H1 (cell line): Measurements from ENCODE around the gene COL5A2. TPM values are rescaled to one million over a fixed set of nuclear protein-coding genes. Genes with fewer than 3 reads are reported as not detected.

ENCODE experiments used
- CTCF ChIA-PET: fragments of 300-600 bp; sonication (Branson Sonifier 250); formaldehyde crosslinking; loops from one replicate; lab custom pipeline; 2021; ENCODE audit not compliant: partially characterized antibody; lab: Charles Lee
- POLR2A ChIA-PET: fragments of 300-600 bp; sonication (Branson Sonifier 250); formaldehyde crosslinking; loops from one replicate; lab custom pipeline; 2021; ENCODE audit warnings: inconsistent platforms; ENCODE audit not compliant: partially characterized antibody; lab: Charles Lee
- DNase-seq, 2 experiments: peaks; one replicate each; pipeline versions ENCODE4 v3.0.0 to v3.0.0-alpha.2; 2010 to 2022; ENCODE audit warnings: low spot score in 2 of 2, low read depth in 1 of 2, mixed read lengths in 1 of 2
- FAIRE-seq: peaks from 2 replicates; lab custom pipeline; 2011; peaks lifted over from hg19 to GRCh38; lab: Jason Lieb, UNC
- H2AFZ ChIP-seq: 2 replicates; pipeline ENCODE4 v1.8.1; 2012; ENCODE audit warnings: low read length, inconsistent platforms
- H2AK5ac ChIP-seq: 2 replicates; pipeline ENCODE4 v1.6.1; 2013; ENCODE audit warnings: low read depth, low read length
- H2BK120ac ChIP-seq: replicated peaks from 2 replicates; pipeline ENCODE3; 2013; ENCODE audit warnings: low read depth, low read length, inconsistent platforms
- H2BK12ac ChIP-seq: 2 replicates; pipeline ENCODE4 v1.6.1; 2013; ENCODE audit warnings: low read depth, low read length
- H2BK15ac ChIP-seq: 2 replicates; pipeline ENCODE4 v1.6.1; 2013; ENCODE audit warnings: low read length
- H2BK20ac ChIP-seq: 2 replicates; pipeline ENCODE4 v1.6.1; 2013; ENCODE audit warnings: low read length
- H2BK5ac ChIP-seq: 2 replicates; pipeline ENCODE4 v1.6.1; 2013; ENCODE audit warnings: low read depth, low read length
- H3K14ac ChIP-seq: 2 replicates; pipeline ENCODE4 v1.6.1; 2013; ENCODE audit warnings: inconsistent platforms; ENCODE audit not compliant: insufficient read length
- H3K18ac ChIP-seq: 2 replicates; pipeline ENCODE4 v1.6.1; 2013; ENCODE audit warnings: low read length; ENCODE audit errors: extremely low read depth
- H3K23ac ChIP-seq: 2 replicates; pipeline ENCODE4 v1.6.1; 2013; ENCODE audit warnings: inconsistent platforms; ENCODE audit not compliant: insufficient read length
- H3K23me2 ChIP-seq: 2 replicates; pipeline ENCODE4 v1.6.1; 2013; ENCODE audit warnings: low read depth, low read length
- H3K27ac ChIP-seq: 2 replicates; pipeline ENCODE4 v1.6.1; 2011; ENCODE audit warnings: low read depth, low read length, inconsistent platforms
- H3K27me3 ChIP-seq, 4 experiments: replicated peaks in 1 of 4; 1 replicate in 1 of 4; 2 replicates in 3 of 4; pipeline versions ENCODE4 v1.6.1 to v1.8.1; 2011 to 2013; ENCODE audit warnings: low read length in 3 of 4, mild to moderate bottlenecking in 3 of 4, inconsistent platforms in 2 of 4, mixed read lengths in 2 of 4, moderate library complexity in 1 of 4; ENCODE audit not compliant: control insufficient read depth in 3 of 4, insufficient read depth in 3 of 4; ENCODE audit errors: extremely low read depth in 1 of 4
- H3K36me3 ChIP-seq, 4 experiments: 2 replicates each; pipeline versions ENCODE4 v1.6.1 to v1.8.1; 2011 to 2013; ENCODE audit warnings: mild to moderate bottlenecking in 4 of 4, low read length in 3 of 4, moderate library complexity in 2 of 4, control low read depth in 1 of 4, inconsistent platforms in 1 of 4; ENCODE audit not compliant: insufficient read depth in 4 of 4, control insufficient read depth in 2 of 4
- H3K4ac ChIP-seq: replicated peaks from 2 replicates; pipeline ENCODE3; 2013; ENCODE audit warnings: low read length, low read depth, mixed read lengths, inconsistent platforms; ENCODE audit not compliant: insufficient read length
- H3K4me1 ChIP-seq, 4 experiments: replicated peaks in 1 of 4; 1 replicate in 1 of 4; 2 replicates in 3 of 4; pipeline versions ENCODE4 v1.6.1 to v1.8.1; 2011 to 2013; ENCODE audit warnings: low read length in 3 of 4, inconsistent platforms in 2 of 4, mixed read lengths in 1 of 4; ENCODE audit not compliant: insufficient read depth in 4 of 4, control insufficient read depth in 3 of 4
- H3K4me2 ChIP-seq, 2 experiments: 2 replicates each; pipeline versions ENCODE4 v1.6.1 to v1.8.1; 2011 to 2013; ENCODE audit warnings: low read depth in 2 of 2, low read length in 2 of 2, control low read depth in 1 of 2, inconsistent platforms in 1 of 2, mild to moderate bottlenecking in 1 of 2; ENCODE audit not compliant: insufficient read depth in 1 of 2
- H3K4me3 ChIP-seq, 4 experiments: fragments of 200-600, 300-600 bp in 1 of 4; sonication (generic), shearing (Covaris generic), sonication (Bioruptor Twin) in 1 of 4; 2 replicates each; pipeline versions ENCODE4 v1.5.1 to v1.8.1; 2011 to 2016; ENCODE audit warnings: low read length in 4 of 4, low read depth in 3 of 4, control low read depth in 2 of 4, inconsistent platforms in 2 of 4, mild to moderate bottlenecking in 2 of 4, mixed read lengths in 1 of 4, moderate library complexity in 1 of 4; ENCODE audit not compliant: insufficient read depth in 2 of 4; ENCODE audit errors: extremely low read depth in 1 of 4
- H3K56ac ChIP-seq: replicated peaks from 2 replicates; pipeline ENCODE3; 2013; ENCODE audit warnings: low read depth, mild to moderate bottlenecking, mixed read lengths, low read length, inconsistent platforms; ENCODE audit not compliant: insufficient read length
- H3K79me1 ChIP-seq: 2 replicates; pipeline ENCODE4 v1.6.1; 2013; ENCODE audit warnings: low read depth, low read length, control low read depth
- H3K79me2 ChIP-seq, 2 experiments: 2 replicates each; pipeline versions ENCODE4 v1.6.1 to v1.8.1; 2012 to 2013; ENCODE audit warnings: low read length in 2 of 2, mild to moderate bottlenecking in 2 of 2, inconsistent platforms in 1 of 2; ENCODE audit not compliant: insufficient read depth in 2 of 2, control insufficient read depth in 1 of 2
- H3K9ac ChIP-seq, 4 experiments: replicated peaks in 1 of 4; 1 replicate in 1 of 4; 2 replicates in 3 of 4; pipeline versions ENCODE4 v1.6.1 to v1.8.1; 2011 to 2013; ENCODE audit warnings: low read depth in 3 of 4, low read length in 3 of 4, control low read depth in 2 of 4, mild to moderate bottlenecking in 2 of 4, moderate library complexity in 2 of 4, inconsistent platforms in 1 of 4; ENCODE audit errors: extremely low read depth in 1 of 4
- H3K9me3 ChIP-seq, 2 experiments: 2 replicates each; pipeline versions ENCODE4 v1.6.1 to v1.8.1; 2012 to 2013; ENCODE audit warnings: mild to moderate bottlenecking in 2 of 2, moderate library complexity in 2 of 2, control low read depth in 1 of 2, inconsistent platforms in 1 of 2, low read depth in 1 of 2, low read length in 1 of 2, mixed read lengths in 1 of 2; ENCODE audit not compliant: insufficient read depth in 2 of 2
- H4K20me1 ChIP-seq, 2 experiments: replicated peaks in 1 of 2; 2 replicates each; pipeline versions ENCODE3 to v1.8.1; 2011 to 2013; ENCODE audit warnings: inconsistent platforms in 2 of 2, low read length in 2 of 2, mild to moderate bottlenecking in 1 of 2; ENCODE audit not compliant: insufficient read depth in 2 of 2, control insufficient read depth in 1 of 2
- H4K5ac ChIP-seq: 2 replicates; pipeline ENCODE4 v1.6.1; 2013; ENCODE audit warnings: low read length, low read depth, mixed read lengths, inconsistent platforms; ENCODE audit not compliant: insufficient read length
- H4K8ac ChIP-seq: 2 replicates; pipeline ENCODE4 v1.8.0; 2013; ENCODE audit warnings: mild to moderate bottlenecking, moderate library complexity, low read length, inconsistent platforms; ENCODE audit not compliant: insufficient read depth; ENCODE audit errors: extremely low read depth
- H4K91ac ChIP-seq: replicated peaks from 2 replicates; pipeline ENCODE3; 2013; ENCODE audit warnings: low read length, mixed read lengths, inconsistent platforms; ENCODE audit not compliant: insufficient read length
- CBX8 ChIP-seq: fragments of 300-800, 300-1000 bp; sonication (generic); IDR thresholded peaks from 2 replicates; pipeline ENCODE4 v1.7.1; 2016; ENCODE audit warnings: low read depth, low read length, borderline replicate concordance
- GTF2F1 ChIP-seq: IDR thresholded peaks from 2 replicates; pipeline ENCODE4 v1.6.1; 2012; ENCODE audit warnings: low read depth, low read length, improper control_type of control experiment, borderline replicate concordance
- HDAC6 ChIP-seq: IDR thresholded peaks from one replicate; pipeline ENCODE4 v1.7.1; 2012; ENCODE audit warnings: low read depth, mild to moderate bottlenecking, inconsistent platforms, low read length, moderate library complexity
- NANOG ChIP-seq: IDR thresholded peaks from 2 replicates; pipeline ENCODE4 v1.6.1; 2011; ENCODE audit warnings: low read length, low read depth, mild to moderate bottlenecking, inconsistent platforms; ENCODE audit not compliant: insufficient read depth, poor library complexity, severe bottlenecking
- PHF8 ChIP-seq: fragments of 200-600 bp; sonication (generic); conservative IDR thresholded peaks from 2 replicates; pipeline ENCODE4 v1.7.1; 2012; ENCODE audit warnings: low read depth, mild to moderate bottlenecking, inconsistent platforms, low read length, moderate library complexity
- POLR2A ChIP-seq, 2 experiments: IDR thresholded peaks; 1 replicate in 1 of 2; 2 replicates in 1 of 2; pipeline ENCODE4 v1.6.1; 2011; ENCODE audit warnings: low read depth in 2 of 2, low read length in 2 of 2, mild to moderate bottlenecking in 2 of 2; ENCODE audit errors: control extremely low read depth in 1 of 2
- RXRA ChIP-seq: IDR thresholded peaks from 2 replicates; pipeline ENCODE4 v1.6.1; 2011; ENCODE audit warnings: low read depth, mild to moderate bottlenecking, low read length, moderate library complexity; ENCODE audit not compliant: insufficient read depth
- SAP30 ChIP-seq: fragments of 300-600 bp; sonication (generic); IDR thresholded peaks from 2 replicates; pipeline ENCODE4 v1.7.1; 2012; ENCODE audit warnings: low read length, moderate library complexity, mild to moderate bottlenecking, inconsistent platforms; ENCODE audit not compliant: insufficient read depth, insufficient replicate concordance
- SIRT6 ChIP-seq: IDR thresholded peaks from one replicate; pipeline ENCODE4 v1.7.1; 2012; ENCODE audit warnings: low read length, inconsistent platforms
- SIX5 ChIP-seq: IDR thresholded peaks from 2 replicates; pipeline ENCODE4 v1.6.1; 2011; ENCODE audit warnings: mild to moderate bottlenecking, low read depth, low read length
- TBP ChIP-seq: IDR thresholded peaks from 2 replicates; pipeline ENCODE4 v1.6.1; 2011; ENCODE audit warnings: low read depth, low read length, improper control_type of control experiment
- ZNF274 ChIP-seq: IDR thresholded peaks from 2 replicates; pipeline ENCODE4 v1.7.0; 2012; ENCODE audit warnings: low read length, borderline replicate concordance; ENCODE audit errors: extremely low read depth
- WGBS, 2 experiments: shearing (Covaris generic) in 1 of 2; methylation state at CpG; one replicate each; pipeline versions ENCODE4 v1.1.6 to v1.1.7; 2013 to 2015; ENCODE audit warnings: low lambda C conversion rate in 2 of 2, mixed read lengths in 2 of 2, inconsistent platforms in 1 of 2, low coverage in 1 of 2, missing lambda C conversion rate in 1 of 2; ENCODE audit not compliant: insufficient replicate concordance in 2 of 2, insufficient coverage in 1 of 2, insufficient read length in 1 of 2; ENCODE audit errors: extremely low coverage in 1 of 2, missing lambda C conversion rate in 1 of 2; 5-methylcytosine and 5-hydroxymethylcytosine counted together
- polyA plus RNA-seq, 7 experiments: library from polyadenylated mRNA; depleted of rRNA in 3 of 7; stranded (reverse) in 5 of 7; unstranded in 2 of 7; fragments of >200 nt in 5 of 7; fragments of 200-250 nt in 2 of 7; gene quantifications; 1 replicate in 5 of 7; 2 replicates in 1 of 7; 4 replicates in 1 of 7; pipeline versions ENCODE4 v1.2.1 to v1.2.3, GENCODE V29; 2011 to 2013; ENCODE audit warnings: missing spikeins in 2 of 7, mixed read lengths in 2 of 7
- total RNA-seq: library from RNA; stranded (reverse); fragmentation: NEBNext Ultra II Directional; extraction: Animal tissue kit (Norgen Biotek cat#: 25700); gene quantifications from 2 replicates; pipeline ENCODE4 v1.2.1, GENCODE V29; 2021

The COL5A2 gene
- total and polyA plus RNA-seq, 2 of the 8 experiments (the other 6 are each of a cell fraction or from before 2014, with no cell fraction given): 4.7 to 24.2 TPM

GRCh38 chr2:189116087-189116486, 63.5 kb downstream of the COL5A2 start:
- no peak overlapping the region for H3K4me3 ChIP-seq
- no peak overlapping the region for H2BK12ac ChIP-seq
- no peak for DNase-seq
- H3K9me3 ChIP-seq: no peaks in the 10 kb centered on the region
- no peak for TF ChIP-seq NANOG
- TF ChIP-seq TBP: no peak
- TF ChIP-seq CBX8: no peak
- TF ChIP-seq SIX5: no peak
- TF ChIP-seq RXRA: no peak
- no peak for TF ChIP-seq PHF8
- TF ChIP-seq POLR2A (IDR thresholded peaks at IDR 0.05; ENCODE audit: control extremely low read depth in 1 of 2, low read depth in 2 of 2, low read length in 2 of 2): no peak
- no peak for TF ChIP-seq GTF2F1
- no peak for TF ChIP-seq HDAC6
- TF ChIP-seq SIRT6: no peak
- TF ChIP-seq SAP30: no peak
- no peak for TF ChIP-seq ZNF274
- H3K27ac ChIP-seq: no peak overlapping the region
- no peaks in the 10 kb centered on the region for H4K20me1 ChIP-seq
- H2BK5ac ChIP-seq: no peak overlapping the region
- H3K23me2 ChIP-seq: no peaks in the 10 kb centered on the region
- no peak overlapping the region for H3K4me2 ChIP-seq
- ChIA-PET POLR2A (no interaction called here), CTCF (interaction anchor here (0.7 to 4.4 kb wide), 4 partner anchors 22 to 1617 kb away, joined by 3 to 16 read pairs (median 4); no protein-coding TSS in a partner anchor)
- no peak overlapping the region for H2AK5ac ChIP-seq
- no peaks in the 10 kb centered on the region for H3K27me3 ChIP-seq
- no peak overlapping the region for H4K5ac ChIP-seq
- no peak overlapping the region for H3K23ac ChIP-seq
- H3K4ac ChIP-seq: no peak overlapping the region
- 79% methylated on average over 4 of the region's 4 CpGs; no CpG with 5 or more reads in 1 of the 2 experiments for WGBS, 2 experiments
- no peak overlapping the region for H2BK120ac ChIP-seq
- H4K8ac ChIP-seq: no peak overlapping the region
- H3K36me3 ChIP-seq: no peaks in the 10 kb centered on the region
- no peak overlapping the region for H3K56ac ChIP-seq
- FAIRE-seq: no peak
- no peak overlapping the region for H3K9ac ChIP-seq
- H3K18ac ChIP-seq: peak overlapping the region; percentile 9; the same call in 1 of the 2 replicates
- H4K91ac ChIP-seq: no peak overlapping the region
- no peak overlapping the region for H2BK20ac ChIP-seq
- no peaks in the 10 kb centered on the region for H3K4me1 ChIP-seq
- H3K79me2 ChIP-seq: no peaks in the 10 kb centered on the region
- H3K79me1 ChIP-seq: no peaks in the 10 kb centered on the region
- H2AFZ ChIP-seq: no peak overlapping the region
- H3K14ac ChIP-seq: no peak overlapping the region
- no peak overlapping the region for H2BK15ac ChIP-seq
